Nephron progenitor cell (in vitro differentiated cells): ENCODE data around the gene BRMS1.
"Not testable (repeated sequence)": the region's sequence is repeated elsewhere in the genome, so short reads cannot be mapped to it uniquely, and the experiment has no call there.

Experiments used
- DNase-seq: peaks from one replicate; pipeline ENCODE4 v3.0.0; 2021
- H3K27ac Mint-ChIP-seq: 2 replicates; pipeline ENCODE4 v1.8.0; 2021; ENCODE audit warnings: mild to moderate bottlenecking, moderate library complexity, mixed read lengths
- H3K27me3 Mint-ChIP-seq: 2 replicates; pipeline ENCODE4 v1.8.0; 2021; ENCODE audit warnings: mild to moderate bottlenecking, low read depth, mixed read lengths; ENCODE audit not compliant: poor library complexity
- H3K36me3 Mint-ChIP-seq: 2 replicates; pipeline ENCODE4 v1.8.0; 2021; ENCODE audit warnings: low read depth, mixed read lengths
- H3K4me1 Mint-ChIP-seq: 2 replicates; pipeline ENCODE4 v1.8.0; 2021; ENCODE audit warnings: mixed read lengths
- H3K4me3 Mint-ChIP-seq: 2 replicates; pipeline ENCODE4 v1.8.0; 2021; ENCODE audit warnings: mild to moderate bottlenecking, moderate library complexity, mixed read lengths
- H3K9me3 Mint-ChIP-seq: 2 replicates; pipeline ENCODE4 v1.8.0; 2021; ENCODE audit warnings: mild to moderate bottlenecking, moderate library complexity, mixed read lengths
- TF ChIP-seq, protein P1 (sequence below): fragments of 200-600 bp; sonication (generic); IDR thresholded peaks from 2 replicates; pipeline ENCODE4 v1.5.0; 2021; ENCODE audit warnings: antibody characterized with exemption

Gene BRMS1

GRCh38 chr11:66362481-66363147 lies 17.7 kb upstream of the BRMS1 start:
- peaks cover 6% of the 10 kb centered on the region for H3K4me1 Mint-ChIP-seq
- DNase-seq = no peak
- H3K9me3 Mint-ChIP-seq = no peaks in the 10 kb centered on the region
- TF ChIP-seq, protein P1, sequence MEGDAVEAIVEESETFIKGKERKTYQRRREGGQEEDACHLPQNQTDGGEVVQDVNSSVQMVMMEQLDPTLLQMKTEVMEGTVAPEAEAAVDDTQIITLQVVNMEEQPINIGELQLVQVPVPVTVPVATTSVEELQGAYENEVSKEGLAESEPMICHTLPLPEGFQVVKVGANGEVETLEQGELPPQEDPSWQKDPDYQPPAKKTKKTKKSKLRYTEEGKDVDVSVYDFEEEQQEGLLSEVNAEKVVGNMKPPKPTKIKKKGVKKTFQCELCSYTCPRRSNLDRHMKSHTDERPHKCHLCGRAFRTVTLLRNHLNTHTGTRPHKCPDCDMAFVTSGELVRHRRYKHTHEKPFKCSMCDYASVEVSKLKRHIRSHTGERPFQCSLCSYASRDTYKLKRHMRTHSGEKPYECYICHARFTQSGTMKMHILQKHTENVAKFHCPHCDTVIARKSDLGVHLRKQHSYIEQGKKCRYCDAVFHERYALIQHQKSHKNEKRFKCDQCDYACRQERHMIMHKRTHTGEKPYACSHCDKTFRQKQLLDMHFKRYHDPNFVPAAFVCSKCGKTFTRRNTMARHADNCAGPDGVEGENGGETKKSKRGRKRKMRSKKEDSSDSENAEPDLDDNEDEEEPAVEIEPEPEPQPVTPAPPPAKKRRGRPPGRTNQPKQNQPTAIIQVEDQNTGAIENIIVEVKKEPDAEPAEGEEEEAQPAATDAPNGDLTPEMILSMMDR = no peak
- H3K4me3 Mint-ChIP-seq = no peak overlapping the region
- H3K27ac Mint-ChIP-seq = peak overlapping the region; percentile 82
- H3K27me3 Mint-ChIP-seq = no peaks in the 10 kb centered on the region
- H3K36me3 Mint-ChIP-seq = peaks cover 20% of the 10 kb centered on the region

- no peak for DNase-seq
- H3K36me3 Mint-ChIP-seq = peaks cover 20% of the 10 kb centered on the region
- peaks cover 6% of the 10 kb centered on the region for H3K4me1 Mint-ChIP-seq
- H3K27ac Mint-ChIP-seq = peak overlapping the region; percentile 81
- TF ChIP-seq, protein P1 = no peak
- no peaks in the 10 kb centered on the region for H3K9me3 Mint-ChIP-seq
- H3K27me3 Mint-ChIP-seq = no peaks in the 10 kb centered on the region
- H3K4me3 Mint-ChIP-seq = no peak overlapping the region
Observed at GRCh38 chr11:66361502-66361941, 16.6 kb upstream of the BRMS1 start.

DNA sequence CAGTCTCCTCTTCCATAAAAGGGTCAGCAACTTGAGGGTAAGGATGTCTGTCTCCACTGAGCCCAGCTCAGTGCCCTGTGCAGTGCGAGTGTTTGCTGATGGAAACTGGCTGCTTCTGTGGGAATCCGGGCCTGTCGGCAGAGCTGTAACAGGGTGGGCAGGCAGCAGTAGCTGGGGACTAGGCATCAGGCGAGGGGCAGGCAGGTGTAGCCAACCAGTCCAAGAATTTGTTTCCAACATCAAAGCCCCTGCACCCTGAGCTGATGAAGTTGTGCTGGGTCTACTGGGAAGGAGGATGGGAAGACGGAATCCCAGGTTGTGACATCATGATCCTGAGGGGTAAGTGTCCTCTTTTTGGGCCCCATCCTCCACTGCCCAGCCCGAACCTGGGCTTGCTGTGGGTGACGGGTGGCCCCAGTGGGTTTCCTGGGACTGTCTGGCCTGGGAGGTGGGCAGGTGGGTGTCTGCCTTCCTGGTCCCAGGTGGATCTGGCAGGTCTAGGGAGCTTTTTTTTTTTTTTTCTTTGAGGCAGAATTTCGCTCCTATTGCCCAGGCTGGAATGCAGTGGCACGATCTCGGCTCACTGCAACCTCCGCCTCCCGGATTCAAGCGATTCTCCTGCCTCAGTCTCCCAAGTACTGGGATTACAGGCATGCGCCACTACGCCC lies 15.6 kb upstream of the BRMS1 start:
- DNase-seq = no peak
- no peak overlapping the region for H3K4me3 Mint-ChIP-seq
- TF ChIP-seq, protein P1 = no peak

DNA sequence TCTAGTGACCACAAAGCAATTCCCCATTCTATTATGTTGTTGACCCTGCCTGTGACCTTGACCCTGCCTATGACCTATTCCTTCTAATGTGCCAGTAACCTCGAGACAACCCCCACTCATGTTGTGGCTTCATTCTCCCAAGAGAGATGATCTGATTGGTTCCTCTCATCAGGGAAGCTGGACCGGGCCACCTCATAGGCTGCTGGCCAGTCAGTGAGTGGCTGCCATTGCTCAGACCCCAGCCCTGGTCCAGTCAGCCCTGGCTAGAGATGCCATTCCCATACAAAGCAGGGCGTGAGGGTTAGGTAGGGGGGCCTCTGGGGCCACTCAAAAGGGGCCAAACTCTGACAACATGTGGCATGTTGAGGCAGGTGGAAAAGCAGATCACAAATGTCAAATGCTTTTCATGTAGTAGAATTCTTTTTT lies 14.8 kb upstream of the BRMS1 start:
- H3K36me3 Mint-ChIP-seq = peaks cover 27% of the 10 kb centered on the region
- H3K27ac Mint-ChIP-seq = peak overlapping the region; percentile 87
- TF ChIP-seq, protein P1 = no peak
- no peak for DNase-seq
- no peak overlapping the region for H3K4me3 Mint-ChIP-seq
- no peaks in the 10 kb centered on the region for H3K27me3 Mint-ChIP-seq
- H3K9me3 Mint-ChIP-seq = no peaks in the 10 kb centered on the region
- peaks cover 6% of the 10 kb centered on the region for H3K4me1 Mint-ChIP-seq

More for the DNA sequence above, 15.6 kb upstream of the BRMS1 start:
- peaks cover 27% of the 10 kb centered on the region for H3K36me3 Mint-ChIP-seq
- no peaks in the 10 kb centered on the region for H3K27me3 Mint-ChIP-seq
- H3K27ac Mint-ChIP-seq = peak overlapping the region; percentile 83
- peaks cover 6% of the 10 kb centered on the region for H3K4me1 Mint-ChIP-seq
- no peaks in the 10 kb centered on the region for H3K9me3 Mint-ChIP-seq

GRCh38 chr11:66350560-66351235 lies 5.8 kb upstream of the BRMS1 start:
- H3K9me3 Mint-ChIP-seq, H3K27me3 Mint-ChIP-seq, DNase-seq, H3K27ac Mint-ChIP-seq, H3K4me3 Mint-ChIP-seq: not testable (repeated sequence)
- Mint-ChIP-seq H3K4me1 (peaks cover 22% of the 10 kb centered on the region), H3K36me3 (peaks cover 44% of the 10 kb centered on the region)

- H3K4me3 Mint-ChIP-seq = peak overlapping the region; percentile 91
- H3K36me3 Mint-ChIP-seq = peaks cover 33% of the 10 kb centered on the region
- H3K27me3 Mint-ChIP-seq = peaks cover 9% of the 10 kb centered on the region
- H3K9me3 Mint-ChIP-seq = peaks cover 3% of the 10 kb centered on the region
- H3K4me1 Mint-ChIP-seq = peaks cover 39% of the 10 kb centered on the region
- TF ChIP-seq, protein P1 = no peak
- DNase-seq = no peak
- H3K27ac Mint-ChIP-seq = no peak overlapping the region
Observed at GRCh38 chr11:66349084-66349386, 4.1 kb upstream of the BRMS1 start.
